Mesendoderm (in vitro differentiated cells): ENCODE data around the gene PGAM5.
"Not testable (repeated sequence)": the region's sequence is repeated elsewhere in the genome, so short reads cannot be mapped to it uniquely, and the experiment has no call there.

Source experiments
- DNase-seq: peaks from one replicate; pipeline ENCODE4 v3.0.0; 2013
- H2AK5ac ChIP-seq: 2 replicates; pipeline ENCODE4 v1.6.1; 2013; ENCODE audit warnings: low read length, inconsistent platforms
- H2BK120ac ChIP-seq: 2 replicates; pipeline ENCODE4 v1.6.1; 2013; ENCODE audit warnings: low read depth, mild to moderate bottlenecking, low read length, moderate library complexity, mixed read lengths
- H2BK15ac ChIP-seq: replicated peaks from 2 replicates; pipeline ENCODE4 v1.6.1; 2013; ENCODE audit warnings: low read depth, mild to moderate bottlenecking, moderate library complexity
- H2BK5ac ChIP-seq: 2 replicates; pipeline ENCODE4 v1.6.1; 2013; ENCODE audit warnings: low read length, inconsistent platforms
- H3K18ac ChIP-seq: 2 replicates; pipeline ENCODE4 v1.6.1; 2013; ENCODE audit warnings: mild to moderate bottlenecking, low read length, mixed read lengths
- H3K23ac ChIP-seq: one replicate; pipeline ENCODE4 v1.6.1; 2013; ENCODE audit warnings: low read length
- H3K27ac ChIP-seq: 2 replicates; pipeline ENCODE4 v1.5.1; 2013; ENCODE audit warnings: low read depth, mild to moderate bottlenecking, inconsistent platforms, low read length, moderate library complexity
- H3K27me3 ChIP-seq: 2 replicates; pipeline ENCODE4 v1.6.1; 2013; ENCODE audit warnings: low read length, control low read depth, mild to moderate bottlenecking, inconsistent platforms; ENCODE audit not compliant: insufficient read depth, poor library complexity
- H3K36me3 ChIP-seq: 2 replicates; pipeline ENCODE4 v1.6.1; 2013; ENCODE audit warnings: low read length, inconsistent platforms; ENCODE audit not compliant: control insufficient read depth, insufficient read depth
- H3K4ac ChIP-seq: one replicate; pipeline ENCODE4 v1.6.1; 2013; ENCODE audit warnings: low read depth, mild to moderate bottlenecking, low read length, moderate library complexity
- H3K4me1 ChIP-seq: 2 replicates; pipeline ENCODE4 v1.6.1; 2013; ENCODE audit warnings: low read depth, low read length, inconsistent platforms; ENCODE audit not compliant: control insufficient read depth
- H3K4me2 ChIP-seq: 2 replicates; pipeline ENCODE4 v1.6.1; 2013; ENCODE audit warnings: low read length
- H3K4me3 ChIP-seq: 2 replicates; pipeline ENCODE4 v1.5.1; 2013; ENCODE audit warnings: mild to moderate bottlenecking, low read length
- H3K56ac ChIP-seq: one replicate; pipeline ENCODE4 v1.6.1; 2013; ENCODE audit warnings: low read length
- H3K79me1 ChIP-seq: 2 replicates; pipeline ENCODE4 v1.6.1; 2013; ENCODE audit warnings: low read length, inconsistent platforms
- H3K79me2 ChIP-seq: 2 replicates; pipeline ENCODE4 v1.6.1; 2013; ENCODE audit warnings: mild to moderate bottlenecking, low read length; ENCODE audit not compliant: control insufficient read depth, insufficient read depth
- H3K9ac ChIP-seq: 2 replicates; pipeline ENCODE4 v1.6.1; 2013; ENCODE audit warnings: low read length, inconsistent platforms
- H4K5ac ChIP-seq: one replicate; pipeline ENCODE4 v1.6.1; 2013; ENCODE audit warnings: low read length
- H4K8ac ChIP-seq: one replicate; pipeline ENCODE4 v1.6.1; 2013; ENCODE audit warnings: low read depth, mild to moderate bottlenecking, control low read depth, low read length, moderate library complexity
- WGBS: extraction: QIAGEN DNeasy Blood & Tissue Kit; methylation state at CpG from one replicate; pipeline ENCODE4 v1.1.7; 2013; ENCODE audit warnings: low lambda C conversion rate, missing lambda C conversion rate; ENCODE audit not compliant: insufficient coverage; ENCODE audit errors: extremely low coverage; 5-methylcytosine and 5-hydroxymethylcytosine counted together

The PGAM5 gene

GRCh38 chr12:132747395-132747794, 36.8 kb downstream of the PGAM5 start:
- H3K4me3 ChIP-seq, result no peak overlapping the region
- no CpG with 5 or more reads among the region's 11 CpGs for WGBS
- no peak overlapping the region for H3K27ac ChIP-seq

GRCh38 chr12:132747896-132748295, 37.3 kb downstream of the PGAM5 start:
- Histone ChIP-seq H3K4me1 (no peaks in the 10 kb centered on the region), H2BK5ac (no peak overlapping the region), H3K4me2 (no peak overlapping the region), H3K56ac (no peak overlapping the region), H4K8ac (no peak overlapping the region), H3K4me3 (no peak overlapping the region), H2BK15ac (no peak overlapping the region), H3K4ac (no peak overlapping the region), H3K27me3 (no peaks in the 10 kb centered on the region), H3K23ac (no peak overlapping the region), H4K5ac (no peak overlapping the region), H3K27ac (no peak overlapping the region), H2BK120ac (no peak overlapping the region), H3K79me2 (peaks cover 14% of the 10 kb centered on the region), H3K36me3 (peaks cover 35% of the 10 kb centered on the region), H3K79me1 (peaks cover 17% of the 10 kb centered on the region), H3K9ac (no peak overlapping the region), H3K18ac (no peak overlapping the region), H2AK5ac (no peak overlapping the region)
- no peak for DNase-seq
- WGBS, result no CpG with 5 or more reads among the region's 22 CpGs

More at GRCh38 chr12:132747395-132747794, 36.8 kb downstream of the PGAM5 start:
- H2BK120ac ChIP-seq, result no peak overlapping the region
- no peak for DNase-seq
- no peak overlapping the region for H3K18ac ChIP-seq
- no peak overlapping the region for H2BK5ac ChIP-seq
- no peak overlapping the region for H3K4ac ChIP-seq
- H3K4me2 ChIP-seq, result no peak overlapping the region
- H3K79me2 ChIP-seq, result peaks cover 19% of the 10 kb centered on the region
- no peak overlapping the region for H4K5ac ChIP-seq
- no peaks in the 10 kb centered on the region for H3K27me3 ChIP-seq
- no peak overlapping the region for H3K56ac ChIP-seq
- no peak overlapping the region for H2BK15ac ChIP-seq
- H3K23ac ChIP-seq, result no peak overlapping the region
- H3K4me1 ChIP-seq, result no peaks in the 10 kb centered on the region
- peaks cover 22% of the 10 kb centered on the region for H3K79me1 ChIP-seq
- H2AK5ac ChIP-seq, result no peak overlapping the region
- H3K36me3 ChIP-seq, result peaks cover 40% of the 10 kb centered on the region
- H4K8ac ChIP-seq, result no peak overlapping the region
- H3K9ac ChIP-seq, result no peak overlapping the region

GRCh38 chr12:132748319-132748718, 37.7 kb downstream of the PGAM5 start:
- Histone ChIP-seq H3K4ac (no peak overlapping the region), H3K23ac (no peak overlapping the region), H4K8ac (no peak overlapping the region), H3K56ac (no peak overlapping the region), H3K4me1 (no peaks in the 10 kb centered on the region), H3K18ac (no peak overlapping the region), H3K4me2 (no peak overlapping the region), H3K9ac (no peak overlapping the region), H3K4me3 (no peak overlapping the region), H3K36me3 (peaks cover 35% of the 10 kb centered on the region), H3K27ac (no peak overlapping the region), H3K79me1 (peaks cover 16% of the 10 kb centered on the region), H4K5ac (no peak overlapping the region), H2BK15ac (no peak overlapping the region), H2BK5ac (no peak overlapping the region), H2BK120ac (no peak overlapping the region), H2AK5ac (no peak overlapping the region), H3K79me2 (peaks cover 16% of the 10 kb centered on the region), H3K27me3 (no peaks in the 10 kb centered on the region)
- no CpG with 5 or more reads among the region's 10 CpGs for WGBS
- DNase-seq, result no peak

GRCh38 chr12:132753670-132754069, 43.0 kb downstream of the PGAM5 start:
- not testable (repeated sequence) for H3K27ac ChIP-seq, H3K79me1 ChIP-seq, H3K56ac ChIP-seq, H3K9ac ChIP-seq, H3K18ac ChIP-seq, H2BK15ac ChIP-seq, H3K4ac ChIP-seq, DNase-seq, H2BK5ac ChIP-seq, H3K4me1 ChIP-seq, H3K23ac ChIP-seq, H3K27me3 ChIP-seq, H2AK5ac ChIP-seq, H2BK120ac ChIP-seq, H4K5ac ChIP-seq, H3K4me3 ChIP-seq, H3K4me2 ChIP-seq, H4K8ac ChIP-seq
- Histone ChIP-seq H3K79me2 (peaks cover 29% of the 10 kb centered on the region), H3K36me3 (peaks cover 12% of the 10 kb centered on the region)
- no CpG with 5 or more reads among the region's 7 CpGs for WGBS

- no peak overlapping the region for H2BK15ac ChIP-seq
- H3K27me3 ChIP-seq, result peaks cover 2% of the 10 kb centered on the region
- no peak overlapping the region for H3K18ac ChIP-seq
- no peak overlapping the region for H2AK5ac ChIP-seq
- H4K8ac ChIP-seq, result no peak overlapping the region
- H2BK120ac ChIP-seq, result no peak overlapping the region
- no peak overlapping the region for H3K4me2 ChIP-seq
- DNase-seq, result peak; percentile 54
- no peak overlapping the region for H3K4me3 ChIP-seq
- no peaks in the 10 kb centered on the region for H3K4me1 ChIP-seq
- no peak overlapping the region for H3K27ac ChIP-seq
- H3K9ac ChIP-seq, result no peak overlapping the region
- peaks cover 7% of the 10 kb centered on the region for H3K79me1 ChIP-seq
- no peak overlapping the region for H3K56ac ChIP-seq
- no peak overlapping the region for H3K4ac ChIP-seq
- H4K5ac ChIP-seq, result no peak overlapping the region
- peaks cover 36% of the 10 kb centered on the region for H3K79me2 ChIP-seq
- H3K23ac ChIP-seq, result no peak overlapping the region
- no CpG with 5 or more reads among the region's 14 CpGs for WGBS
- peaks cover 12% of the 10 kb centered on the region for H3K36me3 ChIP-seq
- H2BK5ac ChIP-seq, result no peak overlapping the region
These were observed 43.7 kb downstream of the PGAM5 start for GRCh38 chr12:132754160-132754932.

- H3K36me3 ChIP-seq, H3K4me2 ChIP-seq, H3K27ac ChIP-seq: not testable (repeated sequence)
These were observed 48.2 kb downstream of the PGAM5 start for GRCh38 chr12:132758825-132759224.

More at GRCh38 chr12:132758825-132759224, 48.2 kb downstream of the PGAM5 start:
- not testable (repeated sequence) for H3K79me1 ChIP-seq, H3K4me3 ChIP-seq, H4K5ac ChIP-seq, DNase-seq, H2BK5ac ChIP-seq, H3K18ac ChIP-seq, H2BK15ac ChIP-seq, H2AK5ac ChIP-seq, H3K4me1 ChIP-seq, H3K9ac ChIP-seq, H2BK120ac ChIP-seq, H3K27me3 ChIP-seq, H3K56ac ChIP-seq, H3K23ac ChIP-seq, H4K8ac ChIP-seq, H3K4ac ChIP-seq
- no CpG with 5 or more reads among the region's 28 CpGs for WGBS
- H3K79me2 ChIP-seq, result peaks cover 52% of the 10 kb centered on the region
